GM12892 (cell line): Measurements from ENCODE around the gene ANXA8L1.
"Not testable (repeated sequence)": the region's sequence is repeated elsewhere in the genome, so short reads cannot be mapped to it uniquely, and the experiment has no call there.

ENCODE experiments used
- POLR2A ChIP-seq: IDR thresholded peaks from 2 replicates; pipeline ENCODE4 v1.6.1; 2011; ENCODE audit warnings: low read depth, low read length, control low read depth
- POLR2AphosphoS5 ChIP-seq: IDR thresholded peaks from 2 replicates; pipeline ENCODE4 v1.6.1; 2011; ENCODE audit warnings: low read depth, low read length, control low read depth
- TAF1 ChIP-seq: IDR thresholded peaks from 2 replicates; pipeline ENCODE4 v1.6.1; 2011; ENCODE audit warnings: low read depth, mild to moderate bottlenecking, control low read depth, low read length, borderline replicate concordance

DNA sequence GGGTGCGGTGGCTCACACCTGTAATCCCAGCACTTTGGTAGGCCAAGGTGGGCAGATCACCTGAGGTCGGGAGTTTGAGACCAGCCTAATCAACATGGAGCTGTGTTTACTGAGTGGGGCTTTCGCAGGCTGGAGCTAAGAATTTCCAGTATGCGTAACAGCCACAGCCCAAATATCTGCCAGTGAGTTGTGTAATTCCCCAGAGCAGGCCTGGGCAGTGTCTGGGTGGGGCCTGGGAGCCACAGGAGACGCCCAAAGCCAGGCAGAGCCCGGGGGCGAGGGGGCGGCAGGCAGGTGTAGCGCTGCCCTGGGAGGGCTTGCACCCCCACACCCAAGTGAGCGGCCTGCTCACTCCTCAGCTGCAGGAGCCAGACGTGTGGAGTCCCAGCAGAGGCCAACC, at the start of gene ANXA8L1:
- TF ChIP-seq POLR2A, POLR2AphosphoS5, TAF1: not testable (repeated sequence)
